NCI-H1436 (cell line): ENCODE measurements around the gene TMEM271.

ENCODE experiments used
- DNase-seq: peaks from one replicate; lab custom pipeline; 2025; lab: John Stamatoyannopoulos, UW

TMEM271 gene

DNA sequence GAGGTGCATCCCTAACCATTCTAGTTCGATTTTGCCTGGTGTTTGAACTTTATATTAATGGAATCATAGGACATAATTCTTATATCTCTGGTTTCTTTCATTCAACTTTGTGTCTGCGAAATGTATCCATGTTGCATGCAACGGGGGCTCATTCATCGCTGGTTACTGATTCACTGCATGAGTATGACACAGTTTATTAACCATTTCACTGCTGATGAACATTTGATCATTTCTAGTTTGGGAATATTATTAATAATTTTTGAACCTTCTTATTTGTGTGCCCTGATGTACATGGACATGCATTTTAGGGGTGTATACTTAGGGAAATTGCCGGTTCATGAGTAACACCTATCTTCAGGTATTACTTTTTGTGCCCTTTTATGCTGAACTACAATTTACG, 5.1 kb upstream of the TMEM271 start:
- no peak for DNase-seq

DNA sequence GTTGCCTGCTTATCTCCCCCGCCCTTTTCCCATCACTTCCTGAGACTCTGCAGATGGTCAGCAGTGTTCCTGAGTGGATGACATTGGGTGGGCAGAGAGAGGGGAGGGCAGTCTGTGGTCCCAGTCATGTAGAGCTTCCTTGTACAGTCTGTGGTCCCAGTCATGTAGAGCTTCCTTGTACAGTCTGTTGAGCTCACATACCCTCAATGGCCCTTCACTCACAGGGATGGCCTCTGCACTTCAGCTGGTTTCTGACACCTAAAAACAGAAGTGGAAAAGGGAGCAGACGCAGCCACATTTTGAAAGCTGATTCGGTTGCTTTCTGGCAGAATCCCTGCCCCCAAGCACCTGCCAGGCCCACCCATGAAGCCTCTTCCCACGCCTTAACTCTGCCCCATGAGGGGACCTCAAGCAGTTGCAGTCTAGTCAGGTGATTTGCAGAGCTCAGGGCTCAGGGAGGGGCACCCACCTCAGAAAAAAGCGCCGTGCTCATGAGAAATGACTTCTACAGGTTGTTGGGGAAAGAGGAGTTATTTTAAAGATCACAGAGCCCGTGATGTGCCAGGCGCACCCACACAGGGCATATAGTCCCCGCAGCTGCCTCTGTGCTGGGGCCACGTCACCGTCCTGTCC, 3.6 kb upstream of the TMEM271 start:
- no peak for DNase-seq

DNA sequence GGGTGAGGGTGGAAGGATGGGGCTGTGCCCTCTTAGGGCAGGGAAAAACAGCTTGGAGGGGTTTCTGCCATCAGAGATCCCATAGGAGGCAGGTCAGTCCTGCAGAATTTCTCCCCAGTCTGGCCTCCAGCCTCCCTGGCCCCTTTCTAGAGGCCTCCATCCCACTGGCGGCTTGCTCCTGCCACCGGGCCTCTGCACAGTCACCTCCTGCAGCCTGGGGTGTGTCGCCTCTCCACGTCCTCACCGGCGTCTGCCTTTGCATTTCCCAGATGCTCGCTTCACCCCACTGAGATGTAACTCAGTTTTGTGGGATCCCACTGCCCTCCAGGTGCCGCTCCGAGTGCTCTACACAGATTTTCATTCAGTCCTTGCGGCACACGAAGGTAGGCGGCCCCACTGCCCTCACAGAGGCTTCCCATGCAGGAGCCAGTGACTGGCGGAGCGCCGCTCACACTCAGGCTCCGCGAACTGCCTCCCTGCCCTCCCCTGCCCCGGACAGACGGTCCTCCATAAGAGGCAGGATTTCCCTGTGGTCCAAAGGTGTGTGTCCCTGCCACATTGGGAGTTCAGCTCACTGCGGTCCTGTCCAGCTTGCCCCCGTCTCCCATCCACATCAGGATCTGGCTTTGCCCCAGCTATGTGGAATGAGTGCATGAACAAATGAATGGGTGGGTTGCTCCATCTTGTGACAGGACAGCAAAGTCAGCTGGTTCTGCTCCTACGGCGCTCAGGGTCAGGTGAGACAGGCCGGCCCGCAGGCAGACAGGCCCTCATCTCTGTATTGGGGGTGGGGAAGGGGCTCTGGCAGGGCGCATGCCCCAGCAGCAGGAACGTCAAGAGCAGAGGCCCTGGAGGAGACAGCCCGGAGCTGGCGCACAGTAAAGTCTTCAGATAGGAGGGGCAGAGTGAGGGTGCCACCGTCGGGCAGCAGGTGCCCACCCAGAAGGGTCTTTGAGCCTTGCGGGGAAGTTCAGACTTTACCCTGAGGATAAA, 2.7 kb upstream of the TMEM271 start:
- no peak for DNase-seq

DNA sequence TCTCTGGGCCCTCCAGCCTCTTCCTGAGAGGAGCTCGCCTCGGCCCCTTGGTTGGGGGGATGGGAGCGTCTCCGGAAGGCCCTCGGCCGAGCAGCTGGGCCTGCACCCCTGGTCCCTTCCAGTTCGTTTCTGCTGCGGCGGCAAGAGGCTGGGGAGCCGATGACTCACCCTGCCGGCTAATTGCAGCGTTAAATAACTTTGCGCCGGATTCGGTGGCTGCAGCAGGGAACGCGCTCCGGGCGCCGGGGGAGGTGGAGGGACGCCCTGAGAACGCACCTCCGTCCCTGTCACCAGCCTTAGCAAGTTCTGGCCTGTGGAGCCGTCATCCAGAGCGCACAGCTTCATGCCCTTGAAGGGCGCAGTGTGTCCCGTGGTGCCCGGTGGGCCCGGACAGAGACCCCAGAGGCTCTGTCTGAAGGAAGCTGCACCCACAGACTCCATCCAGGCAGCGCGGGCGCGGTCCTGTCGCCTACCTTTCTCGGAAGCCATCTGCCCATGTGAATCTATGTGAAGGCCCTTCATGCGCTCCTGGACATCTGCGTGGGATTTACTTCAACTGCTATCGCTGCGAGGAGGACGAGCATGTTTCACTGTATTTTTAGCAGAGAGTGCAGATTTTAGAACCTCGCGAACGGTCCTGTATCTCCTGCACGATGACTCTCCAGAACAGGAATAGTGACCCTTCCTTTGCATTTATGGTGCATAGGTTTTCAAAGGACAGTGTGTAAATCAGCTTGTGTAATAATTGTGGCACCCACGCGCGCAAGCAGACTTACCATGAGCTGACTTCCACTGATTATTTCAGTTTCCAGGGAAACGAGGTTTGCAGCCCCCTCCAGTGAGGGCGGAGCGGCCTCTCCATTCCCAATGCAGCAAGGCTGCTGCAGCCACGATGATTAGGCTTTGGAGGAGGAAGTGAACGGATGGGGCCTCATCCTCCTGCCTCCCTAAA, 1.7 kb upstream of the TMEM271 start:
- peak; percentile 23 for DNase-seq

DNA sequence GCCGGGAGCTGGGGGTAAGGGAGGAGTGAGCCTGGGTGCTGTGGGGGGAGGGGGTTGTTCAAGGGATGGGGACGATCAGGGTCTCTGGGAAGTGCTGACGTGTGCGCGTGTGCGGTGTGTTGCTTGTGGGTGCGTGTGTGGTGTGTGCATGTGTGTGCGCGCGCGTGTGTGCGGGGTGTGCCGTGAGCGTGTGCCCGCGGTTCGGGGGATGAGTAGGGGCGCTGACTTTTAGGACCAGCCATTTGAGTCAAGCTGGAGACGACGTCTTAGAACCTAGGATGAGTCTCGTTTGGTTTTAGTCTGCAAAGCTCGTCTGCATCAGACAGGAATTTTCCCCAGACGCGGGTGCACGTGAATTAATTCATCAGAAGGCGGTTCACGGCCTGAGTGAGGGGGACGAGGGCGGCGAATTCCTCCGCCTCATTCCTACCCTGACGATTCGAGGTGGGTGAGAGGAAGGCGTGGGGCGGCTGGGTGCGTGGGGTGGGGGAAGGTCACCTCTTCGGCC, 950 bp upstream of the TMEM271 start:
- no peak for DNase-seq

DNA sequence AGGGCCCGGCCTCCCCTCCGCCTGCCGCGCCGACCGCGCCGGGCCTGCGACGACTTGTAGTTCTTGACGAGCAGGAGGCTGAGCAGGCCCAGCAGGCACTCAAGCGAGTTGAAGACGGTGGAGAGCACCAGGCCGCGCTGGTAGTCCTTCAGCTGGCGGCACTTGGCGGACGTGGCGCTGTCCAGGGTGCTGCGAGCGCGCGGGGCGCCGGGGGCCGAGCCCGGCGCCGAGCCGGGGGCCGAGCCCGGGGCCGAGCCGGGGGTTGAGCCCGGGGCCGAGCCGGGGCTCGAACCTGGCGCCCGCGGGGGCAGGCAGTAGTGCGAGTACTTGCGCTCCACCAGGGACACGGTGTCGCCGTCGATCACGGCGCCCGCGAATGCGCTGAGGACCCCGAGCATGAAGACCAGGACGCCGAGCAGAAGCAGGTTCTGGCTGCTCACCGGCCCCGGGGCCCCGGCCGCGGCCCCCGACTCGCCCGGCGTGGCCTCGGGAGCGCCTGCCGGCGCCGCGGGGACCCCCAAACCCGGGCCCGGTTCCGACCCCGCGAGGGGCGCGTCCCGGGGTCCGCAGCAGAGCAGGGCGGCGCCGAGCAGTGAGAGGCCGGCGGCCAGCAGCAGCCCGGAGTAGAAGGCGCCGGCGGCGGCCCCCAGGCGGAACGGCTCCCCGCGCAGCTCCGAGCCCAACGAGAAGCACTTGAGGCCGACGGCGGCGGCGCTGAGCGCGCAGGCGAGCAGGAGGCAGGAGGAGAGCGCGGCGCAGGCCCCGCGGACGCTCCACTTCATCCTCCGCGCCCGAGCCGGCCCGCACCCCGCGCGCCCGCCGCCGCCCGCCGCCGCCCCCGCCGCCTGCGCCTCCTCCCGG, 584 bp downstream of the TMEM271 start:
- DNase-seq: no peak

DNA sequence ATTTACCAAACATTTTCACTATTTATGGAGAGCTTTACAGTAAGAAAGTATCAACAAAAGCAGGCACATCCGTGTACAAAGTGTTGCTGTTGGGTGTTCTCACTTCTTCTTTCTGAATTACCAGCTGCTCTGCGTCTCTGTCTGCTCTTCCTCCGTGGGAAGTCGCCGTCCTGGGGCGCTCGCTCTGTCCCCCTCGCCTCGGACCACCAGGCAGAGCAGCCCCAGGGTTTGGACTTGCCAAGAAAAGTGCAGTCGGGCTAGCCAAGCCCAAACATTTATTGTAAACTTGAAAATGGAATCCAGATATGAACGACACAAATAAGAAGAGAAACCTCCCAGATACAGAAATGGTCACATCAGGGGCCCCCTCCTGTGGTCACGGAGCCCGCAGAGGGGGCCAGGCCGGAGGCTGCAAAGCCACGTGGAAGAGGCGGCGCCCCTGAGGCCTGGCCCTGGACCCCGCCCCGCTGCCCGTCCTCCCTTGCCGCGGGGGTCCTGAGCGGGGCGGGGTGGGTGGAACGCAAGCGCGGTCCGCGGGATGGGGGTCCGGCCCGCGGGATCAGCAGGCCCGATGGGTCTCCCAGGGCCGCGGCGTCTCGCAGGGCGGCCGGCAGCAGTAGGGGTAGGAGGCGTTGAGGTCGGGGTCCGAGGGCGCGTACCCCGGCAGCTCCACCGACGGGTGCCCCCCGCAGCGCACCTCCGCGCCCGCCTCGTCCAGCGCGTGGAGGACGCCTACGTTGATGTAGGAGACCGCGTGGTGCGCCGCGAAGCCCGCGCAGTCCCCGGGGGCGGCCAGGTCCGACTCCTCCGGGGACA, 1.5 kb downstream of the TMEM271 start:
- no peak for DNase-seq

DNA sequence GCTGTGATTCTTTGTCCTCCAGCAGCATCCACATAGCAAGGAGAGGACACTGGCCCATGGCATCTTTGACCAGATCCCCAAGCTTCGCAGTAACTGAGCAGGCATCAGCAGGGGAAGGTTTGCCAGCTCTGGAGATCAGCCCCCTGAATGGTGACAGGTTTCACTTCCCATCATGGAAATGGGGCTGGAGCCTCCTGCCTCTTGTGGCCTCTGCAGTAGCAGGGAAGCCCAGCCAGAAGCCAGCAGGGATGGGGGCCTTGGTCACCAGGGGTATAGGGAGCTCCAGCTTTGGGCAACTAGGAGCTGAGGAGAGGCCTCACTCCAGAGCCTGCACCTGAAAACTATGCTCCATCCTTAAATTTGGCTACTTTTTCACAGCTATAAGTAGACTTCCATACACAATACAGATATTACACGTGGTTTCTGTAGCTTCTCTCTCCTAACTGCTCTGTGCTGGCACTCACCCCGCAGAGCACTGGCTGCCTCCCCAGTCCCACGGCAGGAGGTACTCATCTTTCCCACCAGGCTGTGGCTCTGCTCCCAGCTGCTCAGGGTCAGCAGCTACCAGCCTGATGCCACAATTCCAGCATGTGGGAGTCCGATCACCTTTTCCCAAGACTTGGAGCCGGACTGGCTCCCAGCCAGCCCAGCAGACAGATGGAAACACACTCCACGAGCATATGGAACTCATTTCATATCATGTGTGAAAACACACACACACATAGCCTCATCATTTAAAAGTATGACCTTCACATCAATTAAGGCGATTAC, 2.8 kb downstream of the TMEM271 start:
- no peak for DNase-seq

DNA sequence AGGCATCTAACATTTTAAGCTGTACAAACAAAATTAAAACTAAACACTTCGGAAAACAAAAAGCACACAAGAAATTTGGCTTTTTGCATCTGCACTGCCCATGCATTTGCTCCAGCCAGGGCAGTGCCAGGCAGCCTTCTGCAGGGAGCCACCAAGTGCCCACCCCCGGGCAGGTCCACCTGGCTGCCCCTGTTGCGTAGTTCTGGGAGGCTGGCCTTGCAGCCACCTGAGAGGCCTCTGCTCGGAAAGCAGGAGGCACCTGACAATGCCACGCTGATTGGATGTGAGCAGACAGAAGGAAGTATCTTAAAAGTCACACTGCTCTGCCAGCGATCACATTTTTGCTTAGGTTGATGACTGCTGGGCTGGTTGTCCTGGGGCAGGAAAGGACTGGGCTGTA, 3.5 kb downstream of the TMEM271 start:
- DNase-seq: no peak

DNA sequence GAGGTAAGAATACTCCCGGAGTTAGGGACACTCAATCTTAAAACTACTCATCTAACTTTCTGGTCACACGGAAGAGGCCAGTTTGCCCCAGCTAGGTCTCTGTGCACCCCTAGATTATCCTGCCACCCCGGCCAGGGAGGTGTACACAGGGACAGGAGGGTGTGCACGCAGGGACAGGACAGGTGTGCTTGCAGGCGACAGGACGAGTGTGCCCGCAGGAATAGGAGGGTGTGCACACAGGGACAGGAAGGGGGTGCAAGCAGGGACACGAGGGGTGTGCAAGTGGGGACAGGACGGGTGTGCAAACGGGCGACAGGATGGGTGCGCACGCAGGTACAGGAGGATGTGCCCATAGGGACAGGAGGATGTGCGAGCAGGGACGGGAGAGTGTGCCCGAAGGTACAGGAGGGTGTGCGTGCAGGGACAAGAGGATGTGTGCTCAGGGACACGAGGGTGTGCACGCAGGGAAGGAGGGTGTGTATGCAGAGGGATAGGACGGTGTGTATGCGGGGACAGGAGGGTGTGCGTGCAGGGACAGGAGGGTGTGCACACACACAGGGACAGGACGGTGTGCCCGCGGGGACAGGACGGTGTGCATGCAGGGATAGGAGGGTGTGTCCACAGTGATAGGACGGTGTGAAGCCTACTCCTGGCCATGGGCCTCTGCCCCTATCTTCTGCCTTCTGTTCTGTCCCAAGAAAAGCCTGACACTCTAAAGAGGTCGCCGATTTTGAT, 4.1 kb downstream of the TMEM271 start:
- no peak for DNase-seq

DNA sequence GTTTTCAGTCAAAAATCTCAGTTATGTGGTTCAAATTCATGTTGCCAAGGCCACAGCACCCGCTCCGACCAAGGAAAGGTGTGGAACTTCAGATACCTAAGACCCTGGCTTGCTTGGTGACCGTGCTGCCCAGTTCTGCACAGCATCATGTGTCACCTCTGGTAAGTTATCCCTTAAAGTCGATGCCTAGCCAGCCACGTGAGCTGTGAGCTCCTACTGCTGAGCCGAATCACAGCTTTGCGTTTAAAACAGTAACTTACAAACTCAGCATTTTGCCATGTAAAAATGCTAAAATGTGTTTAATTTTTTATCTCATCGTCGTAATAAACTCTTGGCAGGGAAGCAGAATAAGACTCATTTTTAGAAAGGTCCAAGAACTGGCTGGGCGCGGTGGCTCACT, 5.3 kb downstream of the TMEM271 start:
- DNase-seq: no peak

DNA sequence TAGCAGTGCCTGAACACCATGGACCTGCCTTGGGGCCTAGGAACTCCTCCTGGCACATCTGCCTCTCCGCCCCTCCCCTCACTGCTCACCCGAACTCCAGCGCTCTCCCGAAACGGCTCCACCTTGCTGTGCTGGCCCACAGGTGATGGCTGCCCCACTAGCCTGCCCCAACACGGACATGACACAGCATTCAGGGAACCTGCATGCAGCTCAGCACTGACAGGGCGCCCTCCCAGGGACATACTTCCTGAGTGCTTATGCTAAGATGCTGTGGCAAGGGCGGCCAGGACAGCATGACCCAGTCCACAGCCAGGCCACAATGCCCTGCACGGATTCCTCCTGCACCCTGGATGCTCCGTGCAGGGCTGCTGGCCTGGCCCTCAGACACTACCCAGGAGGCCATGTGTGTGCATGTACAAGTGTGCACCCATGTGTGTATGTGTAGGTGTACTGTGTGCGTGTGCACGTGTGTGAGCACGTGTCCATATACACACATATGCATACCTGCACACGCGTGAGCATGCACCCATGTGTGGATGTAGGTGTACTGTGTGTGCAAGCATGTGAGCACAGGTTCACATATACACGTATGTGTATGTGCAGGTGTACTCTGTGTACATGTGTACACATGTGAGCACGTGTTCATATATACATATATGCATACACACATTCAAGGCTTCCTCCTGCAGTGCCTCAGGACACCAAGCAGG, 6.0 kb downstream of the TMEM271 start:
- no peak for DNase-seq

DNA sequence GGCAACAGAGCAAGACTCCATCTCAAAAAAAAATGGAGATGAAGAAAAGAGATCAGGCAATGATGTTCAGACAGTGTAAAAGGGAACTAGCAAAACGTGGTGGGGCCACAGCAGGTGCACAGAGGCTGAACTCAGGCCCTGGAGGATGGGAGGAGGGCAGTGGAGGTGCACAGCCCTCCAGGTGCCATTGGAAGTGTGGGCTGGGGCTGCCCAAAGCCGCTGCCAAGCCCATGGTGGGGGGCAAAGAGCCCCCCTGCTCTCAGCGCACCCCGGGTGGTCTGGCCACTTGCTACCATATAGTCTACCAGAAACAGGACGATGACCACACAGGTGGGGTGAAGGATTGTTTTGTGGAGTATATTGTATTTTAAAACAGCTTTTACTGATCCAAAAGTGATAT, 7.1 kb downstream of the TMEM271 start:
- DNase-seq: no peak

DNA sequence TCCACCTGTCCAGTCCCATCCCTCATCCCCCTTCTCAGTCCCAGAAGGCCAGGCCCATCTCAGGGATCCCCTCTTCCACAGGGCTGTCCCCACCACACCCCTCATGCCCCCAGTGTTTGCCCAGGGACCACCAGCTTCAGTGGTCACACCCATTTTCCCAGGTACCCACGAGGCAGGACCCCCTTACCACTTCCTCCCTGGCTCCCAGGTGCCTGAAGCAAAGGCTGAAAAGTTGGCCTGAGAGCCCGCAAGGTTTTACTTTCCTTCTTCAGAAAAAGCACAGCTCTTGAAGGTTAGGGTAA, 7.8 kb downstream of the TMEM271 start:
- no peak for DNase-seq

DNA sequence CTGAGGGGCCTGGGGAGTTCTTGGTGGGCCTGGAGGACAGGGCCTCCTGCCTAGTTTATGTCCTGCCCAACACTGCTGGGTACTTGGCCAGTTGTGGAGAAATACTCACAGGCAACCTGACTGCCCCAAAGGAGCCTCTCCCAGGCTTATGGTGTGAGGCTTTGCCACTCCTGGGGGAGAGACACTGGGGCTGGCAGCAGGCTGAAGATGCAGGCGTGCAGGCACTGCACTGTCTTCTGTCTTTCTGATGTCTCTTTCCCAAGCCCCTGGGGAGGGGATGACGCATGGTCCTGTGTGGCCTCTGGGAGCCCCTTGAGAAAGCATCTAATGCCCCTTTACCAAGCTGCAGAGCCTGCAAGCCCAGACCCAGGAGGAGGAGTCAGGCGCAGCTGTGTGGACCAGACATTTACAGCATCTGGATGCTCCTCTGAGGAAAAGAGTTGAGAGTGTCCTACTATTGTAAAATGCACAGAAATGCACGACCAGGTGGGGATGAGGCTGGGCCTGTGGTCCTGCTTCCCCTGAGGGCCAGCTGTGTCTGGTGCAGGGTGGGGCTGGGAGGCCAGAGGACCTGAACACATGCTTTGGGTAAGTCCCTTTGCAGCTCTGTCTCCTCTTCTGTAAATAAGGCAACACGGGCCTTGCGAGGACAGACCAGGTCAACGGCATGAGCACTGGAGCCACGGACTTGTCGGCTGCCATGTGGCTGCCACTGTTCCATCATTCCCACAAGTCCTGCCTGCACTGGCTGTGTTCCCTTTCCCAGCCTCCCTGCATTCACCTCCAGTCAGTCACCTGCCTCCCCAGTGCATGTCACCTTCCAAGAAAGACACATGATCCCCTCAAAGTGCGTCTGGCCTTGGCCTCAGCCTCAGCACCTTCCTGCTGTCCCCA, 8.4 kb downstream of the TMEM271 start:
- DNase-seq: no peak

DNA sequence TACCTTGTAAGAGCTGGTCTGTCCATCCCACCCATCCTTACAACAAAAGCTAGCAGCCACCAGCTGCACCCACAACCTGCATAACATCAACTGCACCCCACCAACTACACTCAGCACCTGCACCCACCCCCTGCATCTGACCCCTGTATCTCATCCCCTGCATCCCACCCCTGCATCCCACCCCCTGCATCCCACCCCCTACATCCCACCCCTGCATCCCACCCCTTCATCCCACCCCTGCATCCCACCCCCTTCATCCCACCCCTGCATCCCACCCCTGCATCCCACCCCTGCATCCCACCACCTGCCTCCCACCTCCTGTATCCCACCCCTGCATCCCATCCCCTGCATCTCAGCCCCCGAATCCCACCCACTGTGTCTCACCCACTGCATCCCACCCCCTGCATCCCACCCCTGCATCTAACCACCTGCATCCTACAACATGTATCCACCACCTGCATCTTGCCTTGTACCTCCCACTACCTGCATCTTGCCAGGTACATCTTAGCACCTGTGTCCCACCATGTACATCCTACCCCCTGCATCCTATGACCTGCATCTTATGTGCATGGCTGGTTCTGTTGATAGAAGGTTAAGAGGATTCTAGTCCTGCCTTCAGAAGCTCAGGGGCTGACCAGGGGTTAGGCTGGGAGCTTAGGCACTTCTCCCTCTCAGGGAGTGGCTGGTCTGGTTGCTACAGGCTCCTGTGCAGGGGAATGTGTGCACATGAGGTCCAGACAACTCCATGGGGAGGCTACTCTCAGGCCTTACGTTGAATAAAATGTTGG, 9.4 kb downstream of the TMEM271 start:
- DNase-seq: no peak
